NCI-H2081 (cell line): ENCODE results near the gene CSGALNACT2.
A peak's percentile ranks its signal among the peaks of the same experiment; 100 is the strongest.

Experiments
- DNase-seq, 2 experiments: peaks; one replicate each; lab custom pipeline; 2025; lab: John Stamatoyannopoulos, UW

The CSGALNACT2 gene

GRCh38 chr10:43124094-43124521 is 14.1 kb upstream of the CSGALNACT2 start:
- DNase-seq: no peak

GRCh38 chr10:43124574-43125273 is 13.5 kb upstream of the CSGALNACT2 start:
- no peak for DNase-seq

GRCh38 chr10:43125274-43125845 is 12.9 kb upstream of the CSGALNACT2 start:
- DNase-seq: no peak

GRCh38 chr10:43125881-43126731 is 12.1 kb upstream of the CSGALNACT2 start:
- DNase-seq: no peak

- no peak for DNase-seq
These were observed 11.4 kb upstream of the CSGALNACT2 start for GRCh38 chr10:43126759-43127424.

- DNase-seq: no peak
These were observed 10.8 kb upstream of the CSGALNACT2 start for GRCh38 chr10:43127442-43127841.

GRCh38 chr10:43128331-43128730 is 9.9 kb upstream of the CSGALNACT2 start:
- DNase-seq: no peak

GRCh38 chr10:43128958-43129706 is 9.1 kb upstream of the CSGALNACT2 start:
- no peak for DNase-seq

- no peak for DNase-seq
These were observed 7.5 kb upstream of the CSGALNACT2 start for GRCh38 chr10:43130770-43131171.

- no peak for DNase-seq
These were observed 7.0 kb upstream of the CSGALNACT2 start for GRCh38 chr10:43131256-43131655.

- no peak for DNase-seq
These were observed 6.3 kb upstream of the CSGALNACT2 start for GRCh38 chr10:43131906-43132305.

GRCh38 chr10:43132867-43133787 is 5.1 kb upstream of the CSGALNACT2 start:
- no peak for DNase-seq

- no peak for DNase-seq
These were observed 3.9 kb upstream of the CSGALNACT2 start for GRCh38 chr10:43134126-43134905.

- DNase-seq: no peak
These were observed 3.2 kb upstream of the CSGALNACT2 start for GRCh38 chr10:43135064-43135463.

- no peak for DNase-seq
These were observed 2.6 kb upstream of the CSGALNACT2 start for GRCh38 chr10:43135656-43136055.

- DNase-seq: no peak
These were observed 1.8 kb upstream of the CSGALNACT2 start for GRCh38 chr10:43136432-43136831.

GRCh38 chr10:43136995-43137716 is 1.1 kb upstream of the CSGALNACT2 start:
- DNase-seq: no peak

- peak in 1 of 2 experiments; percentile 12 for DNase-seq
These were observed 576 bp upstream of the CSGALNACT2 start for GRCh38 chr10:43137717-43138020.

- DNase-seq: peak in 1 of 2 experiments; percentile 27
These were observed 554 bp downstream of the CSGALNACT2 start for GRCh38 chr10:43138757-43139241.
